Measurements from ENCODE around the gene ARHGAP45. TPM values are rescaled to one million over a fixed set of nuclear protein-coding genes. Genes with fewer than 3 reads are reported as not detected.

The ARHGAP45 gene
- total and polyA plus RNA-seq, 9 of the 15 experiments (the other 6 are each of a cell fraction or from before 2014, with no cell fraction given), result 0.08 to 22.1 (median 4.2) TPM

- ChIA-PET CTCF (ENCODE audit: low intra/inter-chr PET ratio) (interaction anchor here (1.4 kb wide), 1 partner anchor 118 kb away, joined by 4 read pairs; no protein-coding TSS in a partner anchor), POLR2A (interaction anchor here (0.6 to 11.0 kb wide), 5 partner anchors 10 to 78 kb away, joined by 3 to 176 read pairs (median 5); partner anchors contain the start of genes ARHGAP45, CNN2 and RNU6-2)
- H3K4me2 ChIP-seq (ENCODE audit: insufficient read depth, low read length), result peak within 1 kb of the TSS; percentile 92
- no peaks in the 10 kb centered on the region for H3K9me3 ChIP-seq (replicated peaks; ENCODE audit: control insufficient read depth, insufficient read depth, low read depth, low read length)
- DNase-seq (ENCODE audit: extremely low read depth in 1 of 4, low spot score in 3 of 4), result peak; percentile 91 to 99 (median 95)
- intact Hi-C loops (cut with micrococcal nuclease) (loop anchor here (2.0 to 5.0 kb wide), 3 partner anchors 19 to 62 kb away; partner anchors contain the start of genes GPX4, RNU6-2 and TMEM259), in situ Hi-C loops (cut with MboI) (no loop called here)
- BruUV-seq (replicated peaks), result no TSS peak
- H4K20me1 ChIP-seq (replicated peaks; ENCODE audit: control insufficient read depth, insufficient read depth, low read length), result no peaks in the 10 kb centered on the region
- H3K4me1 ChIP-seq (replicated peaks in 1 of 2; ENCODE audit: control insufficient read depth in 2 of 2, insufficient read depth in 2 of 2, low read length in 2 of 2), result peaks cover 38 to 80% of the 10 kb centered on the region in 2 experiments
- H2AFZ ChIP-seq (ENCODE audit: low read depth, low read length), result peak within 1 kb of the TSS; percentile 60
- no peaks in the 10 kb centered on the region for H3K27me3 ChIP-seq (ENCODE audit: control insufficient read depth in 2 of 2, insufficient read depth in 2 of 2, low read length in 2 of 2)
- peak within 1 kb of the TSS; percentile 72 for H3K27ac ChIP-seq (ENCODE audit: extremely low read depth, low read depth, low read length)
- H3K9me1 ChIP-seq (ENCODE audit: control insufficient read depth, insufficient read depth, low read length), result no peaks in the 10 kb centered on the region
- peak within 1 kb of the TSS; percentile 60 to 91 for H3K9ac ChIP-seq (ENCODE audit: insufficient read depth in 1 of 2, low read depth in 2 of 2, low read length in 2 of 2)
- peak; percentile 89 for ATAC-seq
- H3K36me3 ChIP-seq (ENCODE audit: control insufficient read depth, insufficient read depth, low read length), result peaks cover 52% of the 10 kb centered on the region
- H3K4me3 ChIP-seq, result peak within 1 kb of the TSS; percentile 55
- FAIRE-seq, result peak; percentile 84
- 1% methylated on average over 53 of the region's 56 CpGs for WGBS (ENCODE audit: insufficient coverage, low coverage, missing lambda C conversion rate)
- H3K79me2 ChIP-seq (ENCODE audit: control insufficient read depth, insufficient read depth, low read length), result peaks cover 35% of the 10 kb centered on the region
- TF ChIP-seq ZNF3 (CRISPR knock-in tag; IDR thresholded peaks at IDR 0.05) (no peak), NR2C2 (CRISPR knock-in tag; IDR thresholded peaks at IDR 0.05) (0 out of 2 replicates have a peak, but pooled peaks have one; percentile 7), NR2C2 (tag; IDR thresholded peaks at IDR 0.05) (no peak), RCOR1 (IDR thresholded peaks at IDR 0.05; ENCODE audit: borderline replicate concordance in 1 of 2, low read depth in 2 of 2, low read length in 2 of 2) (0 out of 4 replicates have a peak, but pooled peaks of 1 of the 2 experiments have one; percentile 49), NKRF (IDR thresholded peaks at IDR 0.05; ENCODE audit: borderline replicate concordance) (0 out of 2 replicates have a peak, but pooled peaks have one; percentile 44), ATF1 (CRISPR knock-in tag; IDR thresholded peaks at IDR 0.05) (peak; percentile 40), ATF1 (tag; IDR thresholded peaks at IDR 0.05) (peak; percentile 69), RBBP5 (IDR thresholded peaks at IDR 0.05; ENCODE audit: borderline replicate concordance, insufficient read depth, low read length, poor library complexity, severe bottlenecking) (peak; percentile 29), ZEB2 (IDR thresholded peaks at IDR 0.05) (peak; percentile 62; the same call in 1 of the 2 replicates), FOXM1 (IDR thresholded peaks at IDR 0.05; ENCODE audit: low read depth) (peak; percentile 48; the same call in 1 of the 2 replicates), FOXM1 (CRISPR knock-in tag; IDR thresholded peaks at IDR 0.05; ENCODE audit: low read depth) (no peak), E4F1 (CRISPR knock-in tag; IDR thresholded peaks at IDR 0.05; ENCODE audit: borderline replicate concordance) (no peak), TOE1 (IDR thresholded peaks at IDR 0.05; ENCODE audit: borderline replicate concordance) (peak; percentile 88), TOE1 (CRISPR knock-in tag; IDR thresholded peaks at IDR 0.05; ENCODE audit: borderline replicate concordance, low read depth) (no peak), GABPB1 (CRISPR knock-in tag; IDR thresholded peaks at IDR 0.05) (peak; percentile 52; the same call in 1 of the 2 replicates), FIP1L1 (IDR thresholded peaks at IDR 0.05; ENCODE audit: low read depth, low read length, poor library complexity, severe bottlenecking) (peak; percentile 98), SUPT5H (IDR thresholded peaks at IDR 0.05) (peak; percentile 42; the same call in 1 of the 2 replicates)
Measured at GRCh38 chr19:1039646-1040475, 27.1 kb upstream of the ARHGAP45 start, which contains the start of gene ABCA7. ABCA7 (plus strand) TSS chr19:1040107; CDS start chr19:1041362, 1,255 bp downstream.
